Pancreas (tissue), 10 donors: ENCODE data around the gene DNM2. TPM values are rescaled to one million over a fixed set of nuclear protein-coding genes. Genes with fewer than 3 reads are reported as not detected.
"Not testable (repeated sequence)": the region's sequence is repeated elsewhere in the genome, so short reads cannot be mapped to it uniquely, and the experiment has no call there.

Source experiments
- ATAC-seq, 4 donors: fragments of 200-7000 bp; cut with Tn5 transposase; one replicate each; pipeline versions ENCODE4 v1.8.0 to v1.9.1; 2020; ENCODE audit warnings: mild to moderate bottlenecking in 4 of 4, moderate library complexity in 4 of 4
- DNase-seq, 6 donors: peaks; one replicate each; pipeline ENCODE4 v3.0.0-alpha.2; 2020
- FAIRE-seq: peaks from 2 replicates; lab custom pipeline; 2012; peaks lifted over from hg19 to GRCh38; lab: Jason Lieb, UNC
- H3K27ac ChIP-seq, 4 donors: fragments of 200-600 bp; sonication (generic); 1 replicate in 3 of 4; 2 replicates in 1 of 4; pipeline versions ENCODE4 v1.5.0 to v1.8.0; 2020
- H3K27me3 ChIP-seq, 4 donors: fragments of 200-600 bp; one replicate each; pipeline ENCODE4 v1.8.0; 2021
- H3K36me3 ChIP-seq, 3 donors: fragments of 200-600 bp; sonication (generic) in 1 of 3; one replicate each; pipeline versions ENCODE4 v1.5.0 to v1.8.0; 2020 to 2021
- H3K4me1 ChIP-seq, 3 donors: fragments of 200-600 bp; one replicate each; pipeline ENCODE4 v1.8.0; 2021
- H3K4me3 ChIP-seq, 4 donors: fragments of 200-600 bp; sonication (generic) in 2 of 4; one replicate each; pipeline versions ENCODE4 v1.5.0 to v1.8.0; 2020 to 2021
- H3K9me3 ChIP-seq, 4 donors: fragments of 200-600 bp; one replicate each; pipeline ENCODE4 v1.8.0; 2021
- CTCF ChIP-seq, 4 donors: fragments of 200-600 bp; sonication (generic) in 3 of 4; IDR thresholded peaks; one replicate each; pipeline versions ENCODE4 v1.5.0 to v1.8.0; 2021; ENCODE audit warnings: antibody characterized with exemption in 4 of 4
- WGBS, 2 donors: extraction: QIAGEN DNeasy Blood & Tissue Kit; methylation state at CpG; one replicate each; pipeline ENCODE4 v1.1.7; 2013; 5-methylcytosine and 5-hydroxymethylcytosine counted together
- intact Hi-C, 3 donors: fragments of 100-400 bp; cut with DNase I; formaldehyde crosslinking; loops; one replicate each; pipeline versions ENCODE4 v1.11.1 to v1.14.2; 2022
- polyA plus RNA-seq, 2 donors: library from polyadenylated mRNA; stranded (reverse); fragments of 200-250 nt; gene quantifications; one replicate each; pipeline ENCODE4 v1.2.3, GENCODE V29; 2013
- total RNA-seq, 6 donors: library from RNA; stranded (reverse); fragmentation: NEBNext Ultra II Directional in 4 of 6; extraction: Animal tissue kit (Norgen Biotek cat#: 25700) in 4 of 6; gene quantifications; one replicate each; pipeline versions ENCODE4 v1.2.1 to v1.2.4, GENCODE V29; 2021 to 2023
- donor health status: healthy with polysubstance abuse.
- donor health status: DM: no; HTN: no; CAD: no; lungs with moderate emphysema.
- donor health status: DM: no; HTN: no; CAD: no.
- donor health status: control.
- donor health status: control.
- donor health status: Bipolar disorder and iron deficiency.
- donor health status: DM: yes; HTN: yes; CAD: no.
- donor health status: DM: no; HTN: no; CAD: no.
- donor health status: DM: no; HTN: no; CAD: no.
- donor health status: DM: yes; HTN: yes; CAD: no.

DNM2 gene
- total and polyA plus RNA-seq, 8 donors, result 52.5 to 115 (median 88.6) TPM

DNA sequence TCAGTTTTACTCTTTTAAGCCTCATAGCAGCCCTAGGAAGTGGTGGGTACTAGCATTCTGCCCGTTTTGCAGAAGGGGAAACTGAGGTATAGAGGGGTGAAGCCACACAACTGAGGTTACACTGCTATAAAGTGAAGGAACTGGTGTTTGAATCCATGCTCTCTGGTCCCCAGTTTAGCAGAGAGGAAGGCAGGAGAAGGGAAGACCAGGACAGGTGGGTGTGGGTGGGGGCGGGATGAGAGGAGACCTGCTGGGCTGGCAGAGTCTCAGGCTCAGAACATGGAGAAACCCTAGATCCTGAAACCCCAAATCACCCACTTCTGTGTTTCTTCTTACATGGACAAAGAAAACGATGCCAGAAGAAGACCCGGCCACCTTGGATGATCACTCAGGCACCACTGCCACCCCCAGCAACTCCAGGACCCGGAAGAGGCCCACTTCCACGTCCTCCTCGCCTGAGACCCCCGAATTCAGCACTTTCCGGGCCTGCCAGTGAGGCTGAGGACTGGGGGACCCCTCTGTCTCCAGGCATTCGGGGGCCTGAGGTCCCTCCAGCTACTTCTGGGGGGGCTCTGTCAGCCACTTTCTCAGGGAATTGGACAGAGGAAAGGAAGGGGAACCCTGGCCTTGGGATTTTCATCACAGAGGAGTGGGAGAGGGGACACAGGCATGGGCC lies 151.1 kb downstream of the DNM2 start:
- Histone ChIP-seq H3K4me1 (peaks cover 0 to 11% (median 0%) of the 10 kb centered on the region in 3 donors), H3K9me3 (no peaks in the 10 kb centered on the region), H3K27ac (no peak overlapping the region), H3K4me3 (no peak overlapping the region), H3K36me3 (no peaks in the 10 kb centered on the region), H3K27me3 (no peaks in the 10 kb centered on the region)
- DNase-seq, result peak in 2 of 6 donors; percentile 48 to 49
- no peak for FAIRE-seq
- intact Hi-C loops, result loop anchor here in 1 of 3 donors (10.0 kb wide), 1 partner anchor 154 kb away; the partner anchor contains the start of gene DNM2
- WGBS, 2 donors, result 75 to 93% methylated on average over 10 of the region's 10 CpGs
- no peak for TF ChIP-seq CTCF (IDR thresholded peaks at IDR 0.05)
- no peak for ATAC-seq

- H3K36me3 ChIP-seq, H3K4me3 ChIP-seq, H3K9me3 ChIP-seq, ATAC-seq, H3K27me3 ChIP-seq, H3K27ac ChIP-seq, FAIRE-seq: not testable (repeated sequence)
- intact Hi-C loops, result loop anchor here in 1 of 3 donors (10.0 kb wide), 1 partner anchor 155 kb away; the partner anchor contains the start of gene DNM2
- WGBS, 2 donors, result 95 to 97% methylated on average over 11 of the region's 11 CpGs
- peak in 4 of 6 donors; percentile 44 to 62 (median 58) for DNase-seq
- H3K4me1 ChIP-seq, result peaks cover 0 to 13% (median 0%) of the 10 kb centered on the region in 3 donors
These were observed 152.0 kb downstream of the DNM2 start for GRCh38 chr19:10869872-10870311.

GRCh38 chr19:10870501-10870954 lies 152.6 kb downstream of the DNM2 start:
- Histone ChIP-seq H3K4me3 (peak overlapping the region in 2 of 4 donors; percentile 35 to 42), H3K4me1 (peaks cover 0 to 13% (median 0%) of the 10 kb centered on the region in 3 donors), H3K27ac (peak overlapping the region in 3 of 4 donors; percentile 32 to 58 (median 54)), H3K27me3 (no peaks in the 10 kb centered on the region), H3K36me3 (no peaks in the 10 kb centered on the region), H3K9me3 (no peaks in the 10 kb centered on the region)
- DNase-seq (peak in 1 of 6 donors; percentile 67), FAIRE-seq (no peak), ATAC-seq (no peak)
- 4 to 5% methylated on average over 11 to 22 of the region's 22 CpGs for WGBS, 2 donors
- intact Hi-C loops, result no loop called here
- TF ChIP-seq CTCF (IDR thresholded peaks at IDR 0.05), result no peak

GRCh38 chr19:10870955-10871603 lies 153.2 kb downstream of the DNM2 start, which contains the start of gene CARM1:
Gene CARM1 (plus strand): TSS chr19:10871553. CDS start chr19:10871703, 150 bp downstream.
- Histone ChIP-seq H3K36me3 (no peaks in the 10 kb centered on the region), H3K27ac (peak within 1 kb of the TSS in 3 of 4 donors; percentile 32 to 58 (median 54)), H3K4me3 (peak within 1 kb of the TSS; percentile 57 to 82 (median 75)), H3K27me3 (no peaks in the 10 kb centered on the region), H3K4me1 (peaks cover 0 to 13% (median 0%) of the 10 kb centered on the region in 3 donors), H3K9me3 (no peaks in the 10 kb centered on the region)
- ATAC-seq (peak; percentile 88 to 96 (median 91)), FAIRE-seq (no peak), DNase-seq (peak; percentile 99 to 100 (median 99))
- intact Hi-C loops, result no loop called here
- 1% methylated on average over 30 to 96 of the region's 99 CpGs for WGBS, 2 donors
- peak; percentile 46 to 64 (median 52) for TF ChIP-seq CTCF (IDR thresholded peaks at IDR 0.05)
